ENCODE results near the gene MBP. TPM values are rescaled to one million over a fixed set of nuclear protein-coding genes. Genes with fewer than 3 reads are reported as not detected.

MBP gene
- total and polyA plus RNA-seq, 2 experiments from 2014 or later, result 18.4 to 22.9 TPM

DNA sequence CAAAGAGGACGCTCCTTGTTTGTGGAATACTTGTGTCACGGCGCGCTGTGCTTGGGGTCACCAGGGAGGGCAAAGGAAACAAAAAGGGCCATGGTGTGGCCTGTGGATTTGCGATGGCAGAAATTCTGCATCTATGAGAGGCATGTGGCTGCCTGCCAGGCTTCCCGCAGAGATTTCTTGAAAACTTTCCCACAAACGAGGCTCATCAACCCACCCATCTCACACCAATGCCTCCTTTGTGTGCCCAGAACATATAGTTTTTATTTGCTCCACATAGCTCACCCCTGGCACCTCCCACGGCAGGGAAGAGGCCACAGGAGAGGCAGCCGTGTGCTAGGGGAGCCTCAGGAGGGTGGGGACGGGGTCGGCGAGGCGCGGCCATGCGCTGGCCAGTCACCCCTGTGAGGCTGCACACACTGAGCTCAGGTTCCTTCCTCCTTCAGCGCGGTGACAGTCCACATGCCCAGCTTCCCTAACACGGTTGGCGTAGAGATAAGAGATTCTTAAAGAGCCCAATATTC is 100.3 kb downstream of the MBP start (continued):
- TF ChIP-seq, protein P1, sequence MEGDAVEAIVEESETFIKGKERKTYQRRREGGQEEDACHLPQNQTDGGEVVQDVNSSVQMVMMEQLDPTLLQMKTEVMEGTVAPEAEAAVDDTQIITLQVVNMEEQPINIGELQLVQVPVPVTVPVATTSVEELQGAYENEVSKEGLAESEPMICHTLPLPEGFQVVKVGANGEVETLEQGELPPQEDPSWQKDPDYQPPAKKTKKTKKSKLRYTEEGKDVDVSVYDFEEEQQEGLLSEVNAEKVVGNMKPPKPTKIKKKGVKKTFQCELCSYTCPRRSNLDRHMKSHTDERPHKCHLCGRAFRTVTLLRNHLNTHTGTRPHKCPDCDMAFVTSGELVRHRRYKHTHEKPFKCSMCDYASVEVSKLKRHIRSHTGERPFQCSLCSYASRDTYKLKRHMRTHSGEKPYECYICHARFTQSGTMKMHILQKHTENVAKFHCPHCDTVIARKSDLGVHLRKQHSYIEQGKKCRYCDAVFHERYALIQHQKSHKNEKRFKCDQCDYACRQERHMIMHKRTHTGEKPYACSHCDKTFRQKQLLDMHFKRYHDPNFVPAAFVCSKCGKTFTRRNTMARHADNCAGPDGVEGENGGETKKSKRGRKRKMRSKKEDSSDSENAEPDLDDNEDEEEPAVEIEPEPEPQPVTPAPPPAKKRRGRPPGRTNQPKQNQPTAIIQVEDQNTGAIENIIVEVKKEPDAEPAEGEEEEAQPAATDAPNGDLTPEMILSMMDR (conservative IDR thresholded peaks at IDR 0.05; ENCODE audit: low read depth in 2 of 2), result no peak
- TF ChIP-seq STAT1 (IDR thresholded peaks at IDR 0.05; ENCODE audit: unreplicated experiment), result no peak
- no peak for TF ChIP-seq ZNF331 (CRISPR knock-in tag; IDR thresholded peaks at IDR 0.05; ENCODE audit: low read depth)
- TF ChIP-seq EZH2 (IDR thresholded peaks at IDR 0.05; ENCODE audit: low read depth, unreplicated experiment), result no peak
- no peak for TF ChIP-seq NANOG (IDR thresholded peaks at IDR 0.05; ENCODE audit: borderline replicate concordance)
- TF ChIP-seq, protein P2, sequence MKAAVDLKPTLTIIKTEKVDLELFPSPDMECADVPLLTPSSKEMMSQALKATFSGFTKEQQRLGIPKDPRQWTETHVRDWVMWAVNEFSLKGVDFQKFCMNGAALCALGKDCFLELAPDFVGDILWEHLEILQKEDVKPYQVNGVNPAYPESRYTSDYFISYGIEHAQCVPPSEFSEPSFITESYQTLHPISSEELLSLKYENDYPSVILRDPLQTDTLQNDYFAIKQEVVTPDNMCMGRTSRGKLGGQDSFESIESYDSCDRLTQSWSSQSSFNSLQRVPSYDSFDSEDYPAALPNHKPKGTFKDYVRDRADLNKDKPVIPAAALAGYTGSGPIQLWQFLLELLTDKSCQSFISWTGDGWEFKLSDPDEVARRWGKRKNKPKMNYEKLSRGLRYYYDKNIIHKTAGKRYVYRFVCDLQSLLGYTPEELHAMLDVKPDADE (IDR thresholded peaks at IDR 0.05), result no peak
- TF ChIP-seq ZNF114 (CRISPR knock-in tag; IDR thresholded peaks at IDR 0.05), result no peak
- TF ChIP-seq, protein P3, sequence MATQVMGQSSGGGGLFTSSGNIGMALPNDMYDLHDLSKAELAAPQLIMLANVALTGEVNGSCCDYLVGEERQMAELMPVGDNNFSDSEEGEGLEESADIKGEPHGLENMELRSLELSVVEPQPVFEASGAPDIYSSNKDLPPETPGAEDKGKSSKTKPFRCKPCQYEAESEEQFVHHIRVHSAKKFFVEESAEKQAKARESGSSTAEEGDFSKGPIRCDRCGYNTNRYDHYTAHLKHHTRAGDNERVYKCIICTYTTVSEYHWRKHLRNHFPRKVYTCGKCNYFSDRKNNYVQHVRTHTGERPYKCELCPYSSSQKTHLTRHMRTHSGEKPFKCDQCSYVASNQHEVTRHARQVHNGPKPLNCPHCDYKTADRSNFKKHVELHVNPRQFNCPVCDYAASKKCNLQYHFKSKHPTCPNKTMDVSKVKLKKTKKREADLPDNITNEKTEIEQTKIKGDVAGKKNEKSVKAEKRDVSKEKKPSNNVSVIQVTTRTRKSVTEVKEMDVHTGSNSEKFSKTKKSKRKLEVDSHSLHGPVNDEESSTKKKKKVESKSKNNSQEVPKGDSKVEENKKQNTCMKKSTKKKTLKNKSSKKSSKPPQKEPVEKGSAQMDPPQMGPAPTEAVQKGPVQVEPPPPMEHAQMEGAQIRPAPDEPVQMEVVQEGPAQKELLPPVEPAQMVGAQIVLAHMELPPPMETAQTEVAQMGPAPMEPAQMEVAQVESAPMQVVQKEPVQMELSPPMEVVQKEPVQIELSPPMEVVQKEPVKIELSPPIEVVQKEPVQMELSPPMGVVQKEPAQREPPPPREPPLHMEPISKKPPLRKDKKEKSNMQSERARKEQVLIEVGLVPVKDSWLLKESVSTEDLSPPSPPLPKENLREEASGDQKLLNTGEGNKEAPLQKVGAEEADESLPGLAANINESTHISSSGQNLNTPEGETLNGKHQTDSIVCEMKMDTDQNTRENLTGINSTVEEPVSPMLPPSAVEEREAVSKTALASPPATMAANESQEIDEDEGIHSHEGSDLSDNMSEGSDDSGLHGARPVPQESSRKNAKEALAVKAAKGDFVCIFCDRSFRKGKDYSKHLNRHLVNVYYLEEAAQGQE (IDR thresholded peaks at IDR 0.05; ENCODE audit: unreplicated experiment), result no peak
- no peak for TF ChIP-seq JUNB (IDR thresholded peaks at IDR 0.05; ENCODE audit: unreplicated experiment)

DNA sequence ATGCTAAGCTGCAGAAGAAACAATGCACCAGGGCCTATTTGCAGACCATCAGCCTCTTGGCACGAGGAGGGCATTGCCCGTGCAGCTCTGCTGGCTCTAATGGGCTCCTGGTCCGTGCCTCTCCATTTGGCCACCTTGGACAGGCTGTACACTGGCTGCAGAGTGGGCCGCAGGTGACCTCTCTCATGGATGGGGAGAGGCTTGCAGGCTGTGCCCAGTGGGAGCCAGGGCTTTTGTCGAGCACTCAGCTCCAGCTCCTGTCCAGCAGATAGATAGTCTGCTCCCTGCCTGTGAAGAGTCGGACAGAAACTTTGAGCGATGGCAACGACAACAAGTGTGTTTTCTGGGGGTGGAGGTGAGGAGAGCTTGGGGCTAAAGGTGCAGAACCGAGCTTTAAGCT is 100.9 kb downstream of the MBP start:
- TF ChIP-seq JUNB (IDR thresholded peaks at IDR 0.05; ENCODE audit: unreplicated experiment) (no peak), EZH2 (IDR thresholded peaks at IDR 0.05; ENCODE audit: low read depth, unreplicated experiment) (no peak), EZH2phosphoT487 (IDR thresholded peaks at IDR 0.05; ENCODE audit: unreplicated experiment) (no peak), ZNF114 (CRISPR knock-in tag; IDR thresholded peaks at IDR 0.05) (no peak)
- TF ChIP-seq, protein P1 (conservative IDR thresholded peaks at IDR 0.05; ENCODE audit: low read depth in 2 of 2), result no peak
- TF ChIP-seq, protein P2 (IDR thresholded peaks at IDR 0.05), result no peak
- Histone ChIP-seq H2AFZ (no peak overlapping the region), H3K79me2 (replicated peaks; ENCODE audit: insufficient read depth) (no peaks in the 10 kb centered on the region), H3K36me3 (ENCODE audit: insufficient read depth) (no peaks in the 10 kb centered on the region), H3K4me3 (no peak overlapping the region), H3K9me2 (ENCODE audit: insufficient read depth) (no peaks in the 10 kb centered on the region), H3F3A (replicated peaks; ENCODE audit: low read depth) (no peaks in the 10 kb centered on the region), H3K27ac (ENCODE audit: low read depth) (no peak overlapping the region), H3K4me1 (ENCODE audit: insufficient read depth) (no peaks in the 10 kb centered on the region), H3K4me2 (no peak overlapping the region), H4K20me1 (replicated peaks; ENCODE audit: insufficient read depth) (no peaks in the 10 kb centered on the region), H3K27me3 (ENCODE audit: insufficient read depth) (no peaks in the 10 kb centered on the region)
- Mint-ChIP-seq H3K27me3 (ENCODE audit: insufficient read depth, low read depth, poor library complexity) (peaks cover 3% of the 10 kb centered on the region), H3K4me1 (no peaks in the 10 kb centered on the region), H3K36me3 (ENCODE audit: low read depth) (peaks cover 16% of the 10 kb centered on the region), H3K4me3 (no peak overlapping the region), H3K9me3 (peaks cover 11% of the 10 kb centered on the region), H3K27ac (no peak overlapping the region)
- DNase-seq (ENCODE audit: low spot score) (no peak), ATAC-seq (no peak)

Data from GM23338 (cell line).